SK-N-SH treated with all-trans-retinoic acid at 6 μM for 48 hours (cell line): Measurements from ENCODE around the gene SCAMP1.

Experiments used
- ATAC-seq: fragments of 200-7000 bp; cut with Tn5 transposase; 3 replicates; pipeline ENCODE4 v1.9.1; 2020; ENCODE audit warnings: mild to moderate bottlenecking, moderate library complexity
- BACH2 ChIP-seq: fragments of 250-450 bp; sonication (Bioruptor Pico); IDR thresholded peaks from 2 replicates; pipeline ENCODE4 v1.9.0; 2021; ENCODE audit warnings: mild to moderate bottlenecking, borderline replicate concordance
- CSDC2 ChIP-seq: fragments of 250-450 bp; sonication (Bioruptor Pico); IDR thresholded peaks from 2 replicates; pipeline ENCODE4 v1.5.0; 2020; ENCODE audit warnings: mild to moderate bottlenecking, moderate library complexity
- ESRRG ChIP-seq: fragments of 250-450 bp; sonication (Bioruptor Pico); IDR thresholded peaks from 2 replicates; pipeline ENCODE4 v1.6.1; 2021; ENCODE audit warnings: mild to moderate bottlenecking
- GLIS3 ChIP-seq: fragments of 250-450 bp; sonication (Bioruptor Pico); IDR thresholded peaks from 2 replicates; pipeline ENCODE4 v1.5.0; 2020; ENCODE audit warnings: mild to moderate bottlenecking, moderate library complexity
- OSR1 ChIP-seq: fragments of 250-450 bp; sonication (Bioruptor Pico); IDR thresholded peaks from 2 replicates; pipeline ENCODE4 v1.8.0; 2022; ENCODE audit warnings: moderate library complexity, mild to moderate bottlenecking, inconsistent platforms
- POU6F1 ChIP-seq: fragments of 250-450 bp; sonication (Bioruptor Pico); IDR thresholded peaks from 2 replicates; pipeline ENCODE4 v1.8.0; 2021; ENCODE audit warnings: low read depth, mild to moderate bottlenecking, moderate library complexity, borderline replicate concordance
- PPARA ChIP-seq: fragments of 250-450 bp; sonication (Bioruptor Pico); IDR thresholded peaks from 2 replicates; pipeline ENCODE4 v1.5.0; 2020; ENCODE audit warnings: mild to moderate bottlenecking, borderline replicate concordance
- SNAI2 ChIP-seq: fragments of 250-450 bp; sonication (Bioruptor Pico); IDR thresholded peaks from 2 replicates; pipeline ENCODE4 v1.5.0; 2020; ENCODE audit warnings: mild to moderate bottlenecking, moderate library complexity
- TCF4 ChIP-seq: fragments of 250-450 bp; sonication (Bioruptor Pico); IDR thresholded peaks from 2 replicates; pipeline ENCODE4 v1.8.0; 2021; ENCODE audit warnings: mild to moderate bottlenecking, moderate library complexity, borderline replicate concordance
- TOX ChIP-seq: fragments of 250-450 bp; sonication (Bioruptor Pico); IDR thresholded peaks from 2 replicates; pipeline ENCODE4 v1.8.0; 2021; ENCODE audit warnings: mild to moderate bottlenecking, moderate library complexity, borderline replicate concordance
- ZC3H10 ChIP-seq: fragments of 250-450 bp; sonication (Bioruptor Pico); IDR thresholded peaks from 2 replicates; pipeline ENCODE4 v1.5.1; 2021; ENCODE audit warnings: mild to moderate bottlenecking, moderate library complexity
- ZFP30 ChIP-seq: fragments of 450-650 bp; formaldehyde crosslinking; IDR thresholded peaks from 2 replicates; pipeline ENCODE4 v1.5.0; 2022; ENCODE audit warnings: mild to moderate bottlenecking, moderate library complexity
- ZNF565 ChIP-seq: fragments of 450-650 bp; formaldehyde crosslinking; conservative IDR thresholded peaks from 2 replicates; pipeline ENCODE4 v1.5.0; 2020; ENCODE audit warnings: low read depth, mild to moderate bottlenecking, moderate library complexity
- ZNF70 ChIP-seq: fragments of 450-650 bp; formaldehyde crosslinking; IDR thresholded peaks from 2 replicates; pipeline ENCODE4 v1.5.0; 2020; ENCODE audit warnings: mild to moderate bottlenecking, moderate library complexity
- ZNF8 ChIP-seq: fragments of 450-650 bp; formaldehyde crosslinking; IDR thresholded peaks from 2 replicates; pipeline ENCODE4 v1.5.0; 2020; ENCODE audit warnings: mild to moderate bottlenecking, moderate library complexity
- TF ChIP-seq, protein P1 (sequence below): fragments of 250-450 bp; sonication (Bioruptor Pico); IDR thresholded peaks from 2 replicates; pipeline ENCODE4 v1.5.0; 2020; ENCODE audit warnings: mild to moderate bottlenecking, moderate library complexity
- TF ChIP-seq, protein P2 (sequence below): fragments of 250-450 bp; sonication (Bioruptor Pico); IDR thresholded peaks from 2 replicates; pipeline ENCODE4 v1.5.1; 2020; ENCODE audit warnings: low read depth, mild to moderate bottlenecking, moderate library complexity
- TF ChIP-seq, protein P3 (sequence below): fragments of 250-450 bp; sonication (Bioruptor Pico); IDR thresholded peaks from 2 replicates; pipeline ENCODE4 v1.8.0; 2020; ENCODE audit warnings: mild to moderate bottlenecking, moderate library complexity, borderline replicate concordance

The SCAMP1 gene

GRCh38 chr5:78458843-78459242 is 98.4 kb downstream of the SCAMP1 start (continued):
- TF ChIP-seq POU6F1 (CRISPR knock-in tag) = no peak

- no peak for ATAC-seq
- TF ChIP-seq OSR1 (CRISPR knock-in tag) (no peak), BACH2 (CRISPR knock-in tag) (no peak), ZC3H10 (no peak), ZNF70 (CRISPR knock-in tag) (no peak)
- TF ChIP-seq, protein P1, sequence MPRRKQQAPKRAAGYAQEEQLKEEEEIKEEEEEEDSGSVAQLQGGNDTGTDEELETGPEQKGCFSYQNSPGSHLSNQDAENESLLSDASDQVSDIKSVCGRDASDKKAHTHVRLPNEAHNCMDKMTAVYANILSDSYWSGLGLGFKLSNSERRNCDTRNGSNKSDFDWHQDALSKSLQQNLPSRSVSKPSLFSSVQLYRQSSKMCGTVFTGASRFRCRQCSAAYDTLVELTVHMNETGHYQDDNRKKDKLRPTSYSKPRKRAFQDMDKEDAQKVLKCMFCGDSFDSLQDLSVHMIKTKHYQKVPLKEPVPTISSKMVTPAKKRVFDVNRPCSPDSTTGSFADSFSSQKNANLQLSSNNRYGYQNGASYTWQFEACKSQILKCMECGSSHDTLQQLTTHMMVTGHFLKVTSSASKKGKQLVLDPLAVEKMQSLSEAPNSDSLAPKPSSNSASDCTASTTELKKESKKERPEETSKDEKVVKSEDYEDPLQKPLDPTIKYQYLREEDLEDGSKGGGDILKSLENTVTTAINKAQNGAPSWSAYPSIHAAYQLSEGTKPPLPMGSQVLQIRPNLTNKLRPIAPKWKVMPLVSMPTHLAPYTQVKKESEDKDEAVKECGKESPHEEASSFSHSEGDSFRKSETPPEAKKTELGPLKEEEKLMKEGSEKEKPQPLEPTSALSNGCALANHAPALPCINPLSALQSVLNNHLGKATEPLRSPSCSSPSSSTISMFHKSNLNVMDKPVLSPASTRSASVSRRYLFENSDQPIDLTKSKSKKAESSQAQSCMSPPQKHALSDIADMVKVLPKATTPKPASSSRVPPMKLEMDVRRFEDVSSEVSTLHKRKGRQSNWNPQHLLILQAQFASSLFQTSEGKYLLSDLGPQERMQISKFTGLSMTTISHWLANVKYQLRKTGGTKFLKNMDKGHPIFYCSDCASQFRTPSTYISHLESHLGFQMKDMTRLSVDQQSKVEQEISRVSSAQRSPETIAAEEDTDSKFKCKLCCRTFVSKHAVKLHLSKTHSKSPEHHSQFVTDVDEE (CRISPR knock-in tag) = no peak
- TF ChIP-seq, protein P2, sequence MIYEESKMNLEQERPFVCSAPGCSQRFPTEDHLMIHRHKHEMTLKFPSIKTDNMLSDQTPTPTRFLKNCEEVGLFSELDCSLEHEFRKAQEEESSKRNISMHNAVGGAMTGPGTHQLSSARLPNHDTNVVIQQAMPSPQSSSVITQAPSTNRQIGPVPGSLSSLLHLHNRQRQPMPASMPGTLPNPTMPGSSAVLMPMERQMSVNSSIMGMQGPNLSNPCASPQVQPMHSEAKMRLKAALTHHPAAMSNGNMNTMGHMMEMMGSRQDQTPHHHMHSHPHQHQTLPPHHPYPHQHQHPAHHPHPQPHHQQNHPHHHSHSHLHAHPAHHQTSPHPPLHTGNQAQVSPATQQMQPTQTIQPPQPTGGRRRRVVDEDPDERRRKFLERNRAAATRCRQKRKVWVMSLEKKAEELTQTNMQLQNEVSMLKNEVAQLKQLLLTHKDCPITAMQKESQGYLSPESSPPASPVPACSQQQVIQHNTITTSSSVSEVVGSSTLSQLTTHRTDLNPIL (CRISPR knock-in tag) = no peak
Measured at GRCh38 chr5:78467140-78467539, 106.7 kb downstream of the SCAMP1 start.

- ATAC-seq = peak; percentile 79
- no peak for TF ChIP-seq ZC3H10
- TF ChIP-seq, protein P3, sequence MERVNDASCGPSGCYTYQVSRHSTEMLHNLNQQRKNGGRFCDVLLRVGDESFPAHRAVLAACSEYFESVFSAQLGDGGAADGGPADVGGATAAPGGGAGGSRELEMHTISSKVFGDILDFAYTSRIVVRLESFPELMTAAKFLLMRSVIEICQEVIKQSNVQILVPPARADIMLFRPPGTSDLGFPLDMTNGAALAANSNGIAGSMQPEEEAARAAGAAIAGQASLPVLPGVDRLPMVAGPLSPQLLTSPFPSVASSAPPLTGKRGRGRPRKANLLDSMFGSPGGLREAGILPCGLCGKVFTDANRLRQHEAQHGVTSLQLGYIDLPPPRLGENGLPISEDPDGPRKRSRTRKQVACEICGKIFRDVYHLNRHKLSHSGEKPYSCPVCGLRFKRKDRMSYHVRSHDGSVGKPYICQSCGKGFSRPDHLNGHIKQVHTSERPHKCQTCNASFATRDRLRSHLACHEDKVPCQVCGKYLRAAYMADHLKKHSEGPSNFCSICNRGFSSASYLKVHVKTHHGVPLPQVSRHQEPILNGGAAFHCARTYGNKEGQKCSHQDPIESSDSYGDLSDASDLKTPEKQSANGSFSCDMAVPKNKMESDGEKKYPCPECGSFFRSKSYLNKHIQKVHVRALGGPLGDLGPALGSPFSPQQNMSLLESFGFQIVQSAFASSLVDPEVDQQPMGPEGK (CRISPR knock-in tag) = no peak
- TF ChIP-seq ZNF565 (CRISPR knock-in tag) = no peak
- TF ChIP-seq ZNF70 (CRISPR knock-in tag) = no peak
- TF ChIP-seq, protein P2 (CRISPR knock-in tag) = no peak
- TF ChIP-seq GLIS3 = no peak
- TF ChIP-seq TOX (CRISPR knock-in tag) = no peak
- TF ChIP-seq BACH2 (CRISPR knock-in tag) = no peak
- no peak for TF ChIP-seq CSDC2 (CRISPR knock-in tag)
- TF ChIP-seq PPARA = no peak
- TF ChIP-seq ZFP30 (CRISPR knock-in tag) = no peak
- no peak for TF ChIP-seq ESRRG (CRISPR knock-in tag)
- TF ChIP-seq, protein P1 (CRISPR knock-in tag) = no peak
- TF ChIP-seq TCF4 (CRISPR knock-in tag) = no peak
- TF ChIP-seq ZNF8 (CRISPR knock-in tag) = no peak
- no peak for TF ChIP-seq SNAI2 (CRISPR knock-in tag)
Measured at GRCh38 chr5:78467752-78468357, 107.4 kb downstream of the SCAMP1 start.
